ENCODE data around the gene LRRIQ4.

DNA sequence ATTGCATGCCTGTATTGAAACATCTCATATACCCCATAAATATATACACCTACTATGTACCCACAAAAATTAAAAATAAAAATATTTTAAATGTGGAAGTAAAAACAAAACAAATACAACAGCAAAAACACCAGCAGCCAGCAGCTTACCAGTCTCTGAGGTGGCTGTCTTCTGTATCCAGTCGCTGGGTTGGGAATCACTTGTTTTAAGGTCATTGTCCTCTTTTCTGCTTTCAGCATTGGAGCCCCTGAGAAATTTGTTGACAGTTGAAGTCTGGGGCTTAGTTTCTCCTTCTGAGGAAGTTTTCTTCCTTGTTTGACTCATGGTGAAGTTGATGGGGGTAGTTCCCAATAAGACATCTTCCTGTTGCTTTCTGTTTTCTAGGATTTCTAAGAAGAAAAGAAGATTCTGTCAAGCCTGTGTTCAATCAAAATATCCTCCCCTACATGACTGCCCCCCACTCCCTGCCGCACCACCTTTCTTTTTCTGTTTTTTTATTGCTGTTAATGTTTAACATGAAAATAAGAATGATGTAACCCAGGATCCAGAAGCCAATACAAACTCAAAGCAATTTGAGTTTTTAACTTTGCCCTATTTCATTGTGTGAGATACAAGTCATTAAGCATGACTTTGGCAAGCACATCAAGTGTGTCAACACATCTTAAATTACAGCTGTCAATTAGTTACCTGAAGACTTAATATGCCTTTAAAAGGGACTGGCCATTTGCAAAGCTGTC lies 57.0 kb downstream of the LRRIQ4 start, which contains the start of gene LRRC31:
- TF ChIP-seq, protein P1, sequence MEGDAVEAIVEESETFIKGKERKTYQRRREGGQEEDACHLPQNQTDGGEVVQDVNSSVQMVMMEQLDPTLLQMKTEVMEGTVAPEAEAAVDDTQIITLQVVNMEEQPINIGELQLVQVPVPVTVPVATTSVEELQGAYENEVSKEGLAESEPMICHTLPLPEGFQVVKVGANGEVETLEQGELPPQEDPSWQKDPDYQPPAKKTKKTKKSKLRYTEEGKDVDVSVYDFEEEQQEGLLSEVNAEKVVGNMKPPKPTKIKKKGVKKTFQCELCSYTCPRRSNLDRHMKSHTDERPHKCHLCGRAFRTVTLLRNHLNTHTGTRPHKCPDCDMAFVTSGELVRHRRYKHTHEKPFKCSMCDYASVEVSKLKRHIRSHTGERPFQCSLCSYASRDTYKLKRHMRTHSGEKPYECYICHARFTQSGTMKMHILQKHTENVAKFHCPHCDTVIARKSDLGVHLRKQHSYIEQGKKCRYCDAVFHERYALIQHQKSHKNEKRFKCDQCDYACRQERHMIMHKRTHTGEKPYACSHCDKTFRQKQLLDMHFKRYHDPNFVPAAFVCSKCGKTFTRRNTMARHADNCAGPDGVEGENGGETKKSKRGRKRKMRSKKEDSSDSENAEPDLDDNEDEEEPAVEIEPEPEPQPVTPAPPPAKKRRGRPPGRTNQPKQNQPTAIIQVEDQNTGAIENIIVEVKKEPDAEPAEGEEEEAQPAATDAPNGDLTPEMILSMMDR (conservative IDR thresholded peaks at IDR 0.05 in 1 of 2, IDR thresholded peaks at IDR 0.05 in 1 of 2; ENCODE audit: extremely low read depth in 1 of 2, insufficient read depth in 1 of 2, low read depth in 1 of 2, low read length in 2 of 2), result no peak
- TF ChIP-seq EZH2 (IDR thresholded peaks at IDR 0.05; ENCODE audit: borderline replicate concordance, low read length), result no peak

Data from mammary epithelial cell (primary cell).